ENCODE data around the gene HSF4.

The HSF4 gene

GRCh38 chr16:67210069-67210937 lies 45.8 kb downstream of the HSF4 start:
- H3F3A ChIP-seq (ENCODE audit: low read depth): no peaks in the 10 kb centered on the region
- H2AFZ ChIP-seq (ENCODE audit: low read length): no peak overlapping the region
- H3K4me3 ChIP-seq (ENCODE audit: low read length, poor library complexity, severe bottlenecking): no peak overlapping the region
- no peaks in the 10 kb centered on the region for H3K36me3 ChIP-seq (ENCODE audit: insufficient read depth, low read length)
- H4K20me1 ChIP-seq (ENCODE audit: insufficient read depth, low read length, poor library complexity, severe bottlenecking): no peaks in the 10 kb centered on the region
- H3K4me2 ChIP-seq (ENCODE audit: low read depth, low read length, poor library complexity, severe bottlenecking): no peak overlapping the region
- no peaks in the 10 kb centered on the region for H3K9me3 ChIP-seq (ENCODE audit: insufficient read depth, low read depth, low read length)
- peaks cover 4% of the 10 kb centered on the region for H3K4me1 ChIP-seq (ENCODE audit: insufficient read depth, low read length, poor library complexity, severe bottlenecking)
- no peaks in the 10 kb centered on the region for H3K9me2 ChIP-seq (replicated peaks; ENCODE audit: low read depth, low read length)
- no peaks in the 10 kb centered on the region for H3K79me2 ChIP-seq (ENCODE audit: insufficient read depth, low read length)
- H3K9ac ChIP-seq (ENCODE audit: low read depth, low read length, poor library complexity, severe bottlenecking): no peak overlapping the region
- H3K27me3 ChIP-seq (ENCODE audit: insufficient read depth, low read length, poor library complexity, severe bottlenecking): no peaks in the 10 kb centered on the region
- TF ChIP-seq EZH2phosphoT487 (IDR thresholded peaks at IDR 0.05; ENCODE audit: borderline replicate concordance): no peak
- no peak for TF ChIP-seq CTCF (conservative IDR thresholded peaks at IDR 0.05; ENCODE audit: low read length)

DNA sequence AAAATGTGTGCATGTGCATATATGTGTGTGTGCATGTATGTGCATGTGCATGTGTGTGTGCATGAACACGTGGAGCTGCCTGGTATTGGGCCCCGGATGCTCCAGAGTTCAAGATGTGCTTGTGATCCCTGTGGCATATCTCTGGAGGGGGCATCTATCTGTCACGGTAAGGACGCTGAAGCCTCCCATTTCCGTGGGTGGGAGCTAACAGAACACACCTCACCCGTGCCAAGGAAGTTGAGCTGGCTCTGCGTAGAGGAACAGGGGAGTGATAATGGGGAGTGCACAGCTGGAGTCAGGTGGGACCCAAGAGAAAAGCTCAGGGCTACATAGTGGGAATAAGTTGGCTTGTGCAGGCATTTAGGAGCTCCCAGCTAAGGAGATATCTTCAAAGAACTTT lies 47.1 kb downstream of the HSF4 start:
- H3K9me3 ChIP-seq (ENCODE audit: insufficient read depth, low read depth, low read length): no peaks in the 10 kb centered on the region
- no peak overlapping the region for H2AFZ ChIP-seq (ENCODE audit: low read length)
- H4K20me1 ChIP-seq (ENCODE audit: insufficient read depth, low read length, poor library complexity, severe bottlenecking): no peaks in the 10 kb centered on the region
- H3K9me2 ChIP-seq (replicated peaks; ENCODE audit: low read depth, low read length): no peaks in the 10 kb centered on the region
- no peak overlapping the region for H3K4me3 ChIP-seq (ENCODE audit: low read length, poor library complexity, severe bottlenecking)
- H3K36me3 ChIP-seq (ENCODE audit: insufficient read depth, low read length): no peaks in the 10 kb centered on the region
- no peaks in the 10 kb centered on the region for H3K27me3 ChIP-seq (ENCODE audit: insufficient read depth, low read length, poor library complexity, severe bottlenecking)
- H3K4me1 ChIP-seq (ENCODE audit: insufficient read depth, low read length, poor library complexity, severe bottlenecking): peaks cover 8% of the 10 kb centered on the region
- TF ChIP-seq CTCF (conservative IDR thresholded peaks at IDR 0.05; ENCODE audit: low read length) (no peak), EZH2phosphoT487 (IDR thresholded peaks at IDR 0.05; ENCODE audit: borderline replicate concordance) (no peak)
- no peak overlapping the region for H3K9ac ChIP-seq (ENCODE audit: low read depth, low read length, poor library complexity, severe bottlenecking)
- no peaks in the 10 kb centered on the region for H3F3A ChIP-seq (ENCODE audit: low read depth)
- H3K4me2 ChIP-seq (ENCODE audit: low read depth, low read length, poor library complexity, severe bottlenecking): no peak overlapping the region
- H3K79me2 ChIP-seq (ENCODE audit: insufficient read depth, low read length): no peaks in the 10 kb centered on the region

DNA sequence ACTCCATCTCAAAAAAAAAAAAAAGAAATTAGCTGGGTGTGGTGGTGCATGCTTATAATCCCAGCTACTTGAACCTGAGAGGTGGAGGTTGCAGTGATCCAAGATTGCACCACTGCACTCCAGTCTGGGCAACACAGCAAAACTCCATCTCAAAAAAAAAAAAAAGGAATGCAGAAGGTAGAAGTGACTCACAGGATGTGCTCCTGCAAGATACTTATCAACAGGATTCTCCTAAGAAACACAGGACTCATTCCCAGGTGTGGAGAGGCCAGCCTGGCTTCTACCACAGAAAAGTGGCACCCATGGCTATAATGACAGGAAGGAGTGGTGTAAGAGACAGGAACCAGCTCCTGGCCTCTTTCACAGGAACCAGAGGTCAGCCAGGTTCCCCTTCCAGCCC lies 48.2 kb downstream of the HSF4 start:
- no peak overlapping the region for H3K4me2 ChIP-seq (ENCODE audit: low read depth, low read length, poor library complexity, severe bottlenecking)
- no peak overlapping the region for H2AFZ ChIP-seq (ENCODE audit: low read length)
- H3K9me3 ChIP-seq (ENCODE audit: insufficient read depth, low read depth, low read length): no peaks in the 10 kb centered on the region
- H3K36me3 ChIP-seq (ENCODE audit: insufficient read depth, low read length): no peaks in the 10 kb centered on the region
- peaks cover 19% of the 10 kb centered on the region for H3K4me1 ChIP-seq (ENCODE audit: insufficient read depth, low read length, poor library complexity, severe bottlenecking)
- H3F3A ChIP-seq (ENCODE audit: low read depth): no peaks in the 10 kb centered on the region
- H3K4me3 ChIP-seq (ENCODE audit: low read length, poor library complexity, severe bottlenecking): no peak overlapping the region
- TF ChIP-seq EZH2phosphoT487 (IDR thresholded peaks at IDR 0.05; ENCODE audit: borderline replicate concordance) (no peak), CTCF (conservative IDR thresholded peaks at IDR 0.05; ENCODE audit: low read length) (no peak)
- no peaks in the 10 kb centered on the region for H3K79me2 ChIP-seq (ENCODE audit: insufficient read depth, low read length)
- no peaks in the 10 kb centered on the region for H3K27me3 ChIP-seq (ENCODE audit: insufficient read depth, low read length, poor library complexity, severe bottlenecking)
- no peaks in the 10 kb centered on the region for H3K9me2 ChIP-seq (replicated peaks; ENCODE audit: low read depth, low read length)
- no peak overlapping the region for H3K9ac ChIP-seq (ENCODE audit: low read depth, low read length, poor library complexity, severe bottlenecking)
- no peaks in the 10 kb centered on the region for H4K20me1 ChIP-seq (ENCODE audit: insufficient read depth, low read length, poor library complexity, severe bottlenecking)

All from Loucy (cell line).